A204.1 (cell line): ENCODE measurements around the gene TCIRG1.
"Not testable (repeated sequence)": the region's sequence is repeated elsewhere in the genome, so short reads cannot be mapped to it uniquely, and the experiment has no call there.

ENCODE experiments used
- FAIRE-seq: peaks from 2 replicates; lab custom pipeline; 2012; peaks lifted over from hg19 to GRCh38; lab: Jason Lieb, UNC

Gene TCIRG1, protein sequence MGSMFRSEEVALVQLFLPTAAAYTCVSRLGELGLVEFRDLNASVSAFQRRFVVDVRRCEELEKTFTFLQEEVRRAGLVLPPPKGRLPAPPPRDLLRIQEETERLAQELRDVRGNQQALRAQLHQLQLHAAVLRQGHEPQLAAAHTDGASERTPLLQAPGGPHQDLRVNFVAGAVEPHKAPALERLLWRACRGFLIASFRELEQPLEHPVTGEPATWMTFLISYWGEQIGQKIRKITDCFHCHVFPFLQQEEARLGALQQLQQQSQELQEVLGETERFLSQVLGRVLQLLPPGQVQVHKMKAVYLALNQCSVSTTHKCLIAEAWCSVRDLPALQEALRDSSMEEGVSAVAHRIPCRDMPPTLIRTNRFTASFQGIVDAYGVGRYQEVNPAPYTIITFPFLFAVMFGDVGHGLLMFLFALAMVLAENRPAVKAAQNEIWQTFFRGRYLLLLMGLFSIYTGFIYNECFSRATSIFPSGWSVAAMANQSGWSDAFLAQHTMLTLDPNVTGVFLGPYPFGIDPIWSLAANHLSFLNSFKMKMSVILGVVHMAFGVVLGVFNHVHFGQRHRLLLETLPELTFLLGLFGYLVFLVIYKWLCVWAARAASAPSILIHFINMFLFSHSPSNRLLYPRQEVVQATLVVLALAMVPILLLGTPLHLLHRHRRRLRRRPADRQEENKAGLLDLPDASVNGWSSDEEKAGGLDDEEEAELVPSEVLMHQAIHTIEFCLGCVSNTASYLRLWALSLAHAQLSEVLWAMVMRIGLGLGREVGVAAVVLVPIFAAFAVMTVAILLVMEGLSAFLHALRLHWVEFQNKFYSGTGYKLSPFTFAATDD

DNA sequence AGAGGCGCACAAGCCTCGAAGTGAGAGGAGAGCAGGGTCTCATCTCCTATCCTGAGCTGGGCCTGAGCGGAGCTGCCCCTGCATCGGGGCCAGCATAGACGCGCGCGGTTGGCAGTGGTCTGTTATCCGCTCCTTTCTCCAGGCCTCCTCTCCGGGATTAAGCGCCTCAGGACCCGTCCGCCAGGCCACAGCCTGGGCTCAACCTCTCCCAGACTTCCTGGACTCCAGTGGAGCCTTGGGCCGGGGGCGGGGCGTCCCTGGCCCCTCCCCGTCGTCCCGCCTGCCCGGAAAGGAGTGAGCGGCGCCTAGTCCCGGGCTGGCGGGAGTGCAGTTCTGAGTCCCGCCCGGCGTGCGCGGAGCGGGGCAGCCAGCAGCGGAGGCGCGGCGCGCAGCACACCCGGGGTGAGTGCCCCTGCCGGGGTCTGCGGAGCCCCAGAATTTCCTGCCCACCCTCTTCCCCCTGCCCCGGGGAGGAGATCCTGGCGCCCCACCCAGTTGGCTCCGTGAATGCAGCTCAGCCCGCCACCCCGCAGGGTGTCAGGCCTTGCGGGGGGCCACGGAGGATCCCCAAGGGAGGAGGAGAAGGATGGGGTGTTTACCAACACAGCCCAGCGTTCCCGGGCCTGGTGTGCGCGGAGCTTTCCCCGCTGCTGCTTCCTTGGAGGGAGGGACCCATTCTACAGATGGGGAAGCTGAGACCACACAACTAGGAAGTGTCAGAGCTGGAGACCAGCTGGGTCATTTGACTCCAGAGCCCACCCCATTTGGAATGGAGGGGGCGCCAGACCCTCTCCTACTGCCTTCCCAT lies at the start of gene TCIRG1:
TCIRG1 (plus strand) TSS at position 308 of the 808 bp plus-strand sequence. CDS start 2,247 bp downstream, outside the sequence.
- no peak for FAIRE-seq

DNA sequence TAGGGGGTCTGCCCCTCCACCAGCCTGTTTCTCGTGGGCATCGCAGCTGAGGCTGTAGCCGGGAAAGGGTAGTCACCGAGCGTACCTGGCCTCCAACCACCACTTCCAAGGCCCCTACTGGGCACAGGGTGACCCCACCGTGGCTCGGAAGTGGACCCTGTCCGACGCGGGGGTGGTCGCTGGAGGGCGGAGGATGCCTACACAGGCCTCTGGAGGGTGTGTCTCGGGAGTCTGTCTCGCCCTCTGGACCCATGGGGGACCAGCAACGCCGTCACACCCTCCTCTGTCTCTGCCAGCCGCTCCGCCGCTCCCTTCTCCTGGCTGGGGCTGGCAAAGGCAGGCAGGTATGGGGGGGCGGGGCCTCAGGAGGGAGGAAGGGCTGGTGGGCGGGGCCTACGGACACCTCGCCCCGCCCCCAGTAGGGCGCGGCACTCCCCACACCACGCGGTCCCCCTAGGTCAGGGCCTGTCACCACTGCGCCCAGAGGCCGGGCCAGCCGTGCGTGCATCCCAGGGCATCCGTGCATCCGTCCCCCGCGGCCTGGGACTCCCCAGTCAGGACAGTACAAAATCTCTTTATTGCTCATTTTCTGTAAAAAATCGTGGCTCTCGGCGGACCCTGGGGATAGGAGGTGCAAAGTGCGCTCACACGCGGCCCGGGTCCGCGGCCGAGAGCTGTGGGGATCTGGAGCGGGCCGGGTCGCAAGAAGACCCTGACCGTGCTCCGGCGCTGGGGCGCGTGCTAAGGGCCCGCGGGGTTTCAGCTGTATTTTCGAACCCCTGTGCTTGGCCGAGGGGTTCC lies 48.1 kb upstream of the TCIRG1 start:
- not testable (repeated sequence) for FAIRE-seq

DNA sequence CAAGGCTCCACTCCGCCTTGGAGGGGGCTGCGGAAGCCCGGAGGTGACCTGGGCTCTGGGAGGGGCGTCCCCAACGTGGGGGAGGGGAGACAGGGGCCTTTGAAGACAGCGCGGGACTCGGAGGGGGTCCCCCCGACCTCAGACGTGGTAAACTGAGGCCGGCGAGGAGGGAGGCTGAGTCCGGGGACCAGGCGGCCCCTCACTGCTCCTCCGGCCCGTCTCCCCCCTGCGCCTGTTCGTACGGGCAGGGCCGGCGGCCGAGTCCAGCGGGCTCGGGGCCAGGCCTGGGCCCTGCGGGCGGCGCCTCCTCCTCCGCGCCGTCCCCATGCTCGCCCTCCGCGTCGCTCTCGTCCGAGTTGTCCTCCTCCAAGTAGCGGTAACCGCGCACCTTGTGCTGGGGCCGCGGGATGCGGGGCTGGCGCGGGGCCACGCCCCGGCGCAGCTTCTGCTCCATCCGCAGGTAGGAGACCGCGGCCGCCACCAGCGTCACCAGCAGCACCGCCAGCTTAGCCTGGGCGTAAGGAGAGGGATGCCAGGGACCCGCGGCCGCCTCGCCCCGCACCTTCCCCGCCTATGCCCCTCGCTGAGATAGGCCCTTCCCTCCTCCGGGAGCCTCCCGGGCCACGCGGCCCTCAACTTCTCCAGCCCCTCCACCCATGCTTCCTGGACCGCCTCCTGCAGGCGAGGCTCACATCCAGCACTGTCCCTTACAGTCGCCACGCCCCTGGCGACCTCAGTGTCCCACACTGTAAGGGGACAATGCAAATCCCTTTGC lies 47.3 kb upstream of the TCIRG1 start:
- FAIRE-seq, result not testable (repeated sequence)

DNA sequence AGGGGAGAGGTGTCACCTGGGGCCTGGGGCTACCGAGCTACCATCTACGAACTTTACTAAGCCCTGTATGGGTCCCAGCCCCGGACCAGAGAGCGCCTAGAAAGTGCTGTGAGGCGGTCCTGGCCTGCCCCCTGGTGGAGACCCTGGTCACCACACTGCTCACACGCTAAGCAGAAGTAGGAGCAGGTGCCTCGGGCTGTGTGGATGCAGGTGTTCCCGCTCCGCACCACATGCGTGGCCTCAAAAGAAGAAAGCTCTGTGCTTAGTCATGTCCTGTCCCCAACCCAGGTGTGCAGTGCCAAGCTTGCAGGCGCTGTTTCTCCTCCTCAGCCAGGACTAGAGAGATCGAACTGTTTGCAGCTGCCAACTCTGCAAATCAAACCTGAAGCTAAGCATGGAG lies 45.0 kb upstream of the TCIRG1 start:
- FAIRE-seq, result not testable (repeated sequence)

DNA sequence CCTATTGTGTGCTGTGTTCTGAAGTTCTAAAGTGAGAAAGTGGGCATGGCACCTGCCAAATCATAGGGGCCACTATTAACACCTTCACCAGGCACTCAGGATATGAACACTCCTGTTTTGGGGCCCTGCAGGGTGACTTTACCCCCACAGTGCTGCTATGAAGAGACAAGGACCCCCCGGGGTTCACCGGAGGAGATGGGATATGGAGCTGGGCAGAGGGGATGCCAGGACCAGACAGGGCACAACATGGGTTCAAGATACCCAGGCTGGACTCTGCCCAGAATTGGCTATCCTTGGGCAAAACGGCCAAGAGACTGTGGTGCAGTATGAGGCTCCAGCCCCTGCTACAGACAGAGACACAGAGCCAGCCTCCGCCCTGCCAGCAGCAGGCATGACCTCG lies 44.4 kb upstream of the TCIRG1 start:
- FAIRE-seq, result not testable (repeated sequence)

DNA sequence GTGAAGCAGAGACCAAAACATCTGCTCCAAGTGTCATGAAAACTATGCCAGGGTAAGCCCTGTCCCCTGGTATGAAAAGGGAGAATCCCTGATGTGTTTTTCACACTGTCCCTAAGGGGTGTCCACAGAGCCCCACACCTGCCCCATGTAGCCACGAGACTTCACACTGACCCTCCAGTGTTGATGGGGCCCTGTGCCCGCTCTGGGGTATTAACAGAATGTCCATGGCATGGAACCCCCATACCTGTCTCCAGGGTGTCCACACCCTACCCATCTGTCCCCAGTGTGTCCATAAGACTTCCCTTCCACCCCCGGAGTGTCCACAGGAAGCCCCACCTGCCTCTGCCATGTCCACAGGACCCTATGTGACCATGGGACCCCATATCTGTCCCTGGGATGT lies 43.7 kb upstream of the TCIRG1 start:
- not testable (repeated sequence) for FAIRE-seq

DNA sequence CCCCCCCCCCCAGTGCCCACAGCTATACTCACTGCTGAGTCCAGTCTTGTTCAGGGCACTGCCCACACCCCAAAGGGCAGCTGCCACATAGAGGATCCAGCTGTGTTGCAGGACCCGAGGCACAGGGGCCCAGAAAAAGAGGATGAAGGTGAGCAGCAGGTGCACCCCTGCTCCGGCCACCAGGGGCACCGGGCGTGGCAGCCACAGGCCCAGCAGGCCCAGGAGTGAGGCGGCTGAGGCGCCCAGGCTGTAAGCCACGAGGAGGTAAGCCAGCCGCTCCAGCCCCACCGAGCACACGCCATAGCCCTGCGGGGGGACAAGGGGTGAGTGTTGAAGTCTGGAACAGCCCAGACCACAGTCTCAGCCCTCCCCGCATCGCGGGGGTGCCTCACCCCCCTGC lies 43.2 kb upstream of the TCIRG1 start:
- not testable (repeated sequence) for FAIRE-seq

DNA sequence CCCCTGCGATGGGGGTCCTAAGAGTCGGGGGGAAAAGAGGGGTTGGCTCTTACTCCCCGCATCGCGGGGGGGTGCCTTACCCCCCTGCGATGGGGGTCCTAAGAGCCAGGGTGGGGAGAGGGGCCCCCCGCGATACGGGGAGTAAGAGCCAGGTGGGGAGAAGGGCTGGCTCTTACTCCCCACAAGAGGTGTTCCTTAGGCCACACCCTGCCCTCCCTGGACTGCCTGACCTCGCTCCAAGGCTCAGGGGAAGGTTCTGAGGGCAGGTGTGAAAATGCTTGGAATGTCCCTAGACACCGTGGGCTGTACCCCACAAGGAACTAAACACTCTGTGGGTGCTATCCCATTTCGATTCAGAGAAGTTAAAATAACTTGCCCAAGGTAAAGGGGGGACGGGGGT lies 42.8 kb upstream of the TCIRG1 start:
- FAIRE-seq, result no peak

DNA sequence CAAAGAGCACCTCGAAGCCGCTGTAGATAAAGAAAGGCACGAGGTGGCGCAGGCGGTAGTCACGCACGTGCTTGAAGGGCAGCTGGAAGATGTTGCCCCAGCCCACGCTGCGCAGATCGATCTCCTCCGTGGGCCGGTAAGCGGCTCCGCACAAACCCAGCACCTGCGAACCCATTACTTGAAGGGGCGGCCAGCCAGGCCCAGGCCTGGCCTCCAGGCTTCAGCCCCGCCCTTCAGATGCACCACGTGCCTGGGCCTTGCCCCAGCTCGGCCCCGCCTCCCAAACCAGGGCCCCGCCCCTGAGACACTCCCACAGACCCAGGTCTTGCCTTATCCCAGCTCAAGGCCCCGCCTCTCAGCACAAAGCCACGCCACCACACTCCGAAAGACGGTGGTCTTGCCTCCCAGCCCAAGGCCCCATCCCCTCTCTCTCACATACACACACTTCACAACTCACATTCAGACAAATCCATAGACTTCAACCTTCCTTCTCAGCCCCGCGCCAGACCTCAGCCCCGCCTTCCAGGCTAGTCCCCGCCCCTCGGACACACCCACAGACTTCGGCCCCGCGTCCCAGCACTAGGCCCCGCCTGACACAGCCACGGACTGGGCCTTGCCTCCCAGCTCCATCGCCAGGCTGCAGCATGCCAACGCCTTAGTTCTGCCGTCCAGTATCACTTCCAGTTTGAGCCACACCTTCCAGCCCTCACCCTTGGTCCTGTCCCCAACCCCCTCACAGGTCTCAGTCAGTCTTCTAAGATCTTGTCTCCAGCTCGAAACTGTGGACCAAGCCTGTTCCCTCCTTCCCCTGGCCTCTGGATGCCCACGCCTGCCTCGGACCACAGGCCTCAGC lies 42.0 kb upstream of the TCIRG1 start:
- FAIRE-seq, result no peak

DNA sequence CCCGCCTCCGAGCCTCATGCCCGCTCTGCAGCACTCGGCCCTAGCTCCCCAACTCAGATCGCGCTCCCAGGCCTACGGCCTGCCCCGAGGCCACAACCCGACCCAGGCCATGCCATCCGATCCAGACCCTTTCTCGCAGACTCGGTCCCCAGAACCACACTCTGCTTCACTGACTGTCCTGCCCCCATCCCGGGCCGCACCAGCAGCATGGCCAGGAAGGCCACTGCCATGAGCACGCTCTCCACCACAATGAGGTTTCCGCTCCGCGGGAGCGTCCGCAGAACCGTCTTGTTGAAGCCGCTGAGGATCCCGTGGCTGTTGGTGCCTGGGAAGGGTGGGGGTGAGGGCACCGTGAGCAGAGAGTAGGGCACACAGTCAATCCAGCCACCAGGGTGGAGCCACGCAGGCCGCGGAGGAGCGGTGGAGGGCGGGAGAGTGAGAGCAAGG lies 41.3 kb upstream of the TCIRG1 start:
- FAIRE-seq, result no peak

DNA sequence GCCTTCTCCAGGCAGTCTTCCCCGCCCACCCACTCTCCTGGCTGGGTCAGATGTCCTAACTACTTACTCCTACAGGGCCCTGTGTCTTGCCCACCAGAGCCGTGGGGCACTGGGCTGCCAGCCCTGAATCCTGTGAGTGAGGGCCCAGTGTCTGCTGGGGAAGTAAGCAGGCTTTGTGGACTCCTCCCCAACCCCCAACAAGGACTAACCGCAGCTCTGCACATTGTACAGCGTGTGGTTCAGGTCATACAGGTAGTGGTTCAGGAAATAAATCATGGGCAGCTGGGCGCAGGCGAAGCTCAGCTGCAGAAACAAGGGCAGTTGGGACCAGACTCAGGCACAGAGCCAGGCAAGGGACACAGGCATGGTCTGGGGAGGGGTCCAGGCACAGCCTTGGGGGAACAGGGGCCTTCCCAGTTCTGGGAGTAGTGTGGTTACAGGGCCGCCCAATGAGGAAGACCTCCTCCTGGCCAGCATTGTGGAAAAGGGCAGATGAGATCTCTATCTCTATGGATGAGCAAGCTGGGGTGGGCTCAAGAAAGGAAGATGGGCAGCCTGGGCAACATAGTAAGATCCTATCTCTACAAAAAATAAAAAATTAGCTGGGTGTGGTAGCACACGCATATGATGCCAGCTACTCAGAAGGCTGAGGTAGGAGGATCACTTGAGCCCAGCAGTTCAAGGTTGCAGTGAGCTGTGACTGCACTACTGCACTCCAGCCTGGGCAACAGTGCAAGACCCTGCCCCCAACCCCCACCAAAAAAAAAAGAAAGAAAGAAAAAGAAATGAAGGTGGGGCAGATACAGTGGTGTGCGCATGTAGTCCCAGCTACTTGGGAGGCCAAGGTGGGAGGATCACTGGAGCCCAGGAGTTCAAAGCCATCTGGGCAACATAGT lies 40.4 kb upstream of the TCIRG1 start:
- no peak for FAIRE-seq

DNA sequence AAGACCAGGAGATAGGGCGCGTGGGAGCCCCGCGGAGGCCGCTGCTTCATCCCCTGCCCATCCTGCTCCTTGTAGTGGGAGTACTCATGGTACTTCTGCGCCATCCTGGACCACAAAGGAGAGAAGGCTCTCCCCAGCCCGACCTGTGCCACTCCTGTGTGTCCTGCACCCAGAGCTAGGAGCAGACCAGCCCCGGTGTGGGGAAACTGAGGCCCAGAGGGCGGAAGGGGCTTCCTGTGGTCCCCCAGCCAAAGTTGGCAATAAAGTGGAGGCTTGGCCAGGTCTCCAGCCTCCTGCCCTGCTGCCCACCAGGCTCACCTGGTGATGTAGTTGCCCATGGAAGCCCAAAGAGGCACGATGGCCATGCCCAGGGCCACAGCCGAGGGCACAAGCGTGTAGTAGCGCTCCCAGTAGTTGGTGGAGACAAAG lies 39.6 kb upstream of the TCIRG1 start:
- FAIRE-seq, result no peak

DNA sequence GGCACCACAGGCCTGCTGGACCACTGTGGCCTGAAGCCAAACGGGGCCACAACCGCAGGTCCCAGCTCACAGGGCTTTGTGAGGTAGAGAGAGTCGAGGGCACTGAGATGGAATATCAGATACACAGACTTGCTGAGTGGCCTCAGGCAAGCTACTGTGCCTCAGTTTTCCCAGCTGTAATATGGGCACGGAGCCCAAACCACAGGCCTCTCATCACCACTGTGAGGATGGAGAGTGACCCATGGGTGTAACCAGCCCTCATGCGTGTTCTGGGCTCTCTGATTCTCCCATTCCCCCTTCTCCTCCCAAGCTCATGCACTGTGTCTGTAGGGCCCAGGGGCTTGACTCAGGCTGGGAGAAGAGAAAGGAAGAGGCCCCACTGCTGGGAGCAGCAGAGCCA lies 39.1 kb upstream of the TCIRG1 start:
- no peak for FAIRE-seq

DNA sequence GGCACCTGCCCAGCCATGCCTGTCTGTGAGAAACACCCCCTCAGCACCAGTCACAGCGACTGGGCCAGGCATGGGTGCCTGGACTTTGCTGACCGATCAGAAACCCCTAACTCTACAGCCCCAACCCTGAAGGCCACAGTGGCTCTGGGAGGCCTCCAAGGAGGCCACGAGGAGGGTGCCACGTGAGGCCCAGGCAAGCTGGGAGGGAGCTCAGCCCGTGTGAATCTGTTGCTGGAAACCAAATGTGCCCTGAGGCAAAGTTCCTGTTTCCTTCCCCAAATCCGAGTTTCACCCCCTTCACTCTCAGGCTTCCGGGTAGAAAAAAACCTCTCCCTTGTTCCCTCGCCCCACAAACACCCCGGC lies 36.3 kb upstream of the TCIRG1 start:
- no peak for FAIRE-seq

DNA sequence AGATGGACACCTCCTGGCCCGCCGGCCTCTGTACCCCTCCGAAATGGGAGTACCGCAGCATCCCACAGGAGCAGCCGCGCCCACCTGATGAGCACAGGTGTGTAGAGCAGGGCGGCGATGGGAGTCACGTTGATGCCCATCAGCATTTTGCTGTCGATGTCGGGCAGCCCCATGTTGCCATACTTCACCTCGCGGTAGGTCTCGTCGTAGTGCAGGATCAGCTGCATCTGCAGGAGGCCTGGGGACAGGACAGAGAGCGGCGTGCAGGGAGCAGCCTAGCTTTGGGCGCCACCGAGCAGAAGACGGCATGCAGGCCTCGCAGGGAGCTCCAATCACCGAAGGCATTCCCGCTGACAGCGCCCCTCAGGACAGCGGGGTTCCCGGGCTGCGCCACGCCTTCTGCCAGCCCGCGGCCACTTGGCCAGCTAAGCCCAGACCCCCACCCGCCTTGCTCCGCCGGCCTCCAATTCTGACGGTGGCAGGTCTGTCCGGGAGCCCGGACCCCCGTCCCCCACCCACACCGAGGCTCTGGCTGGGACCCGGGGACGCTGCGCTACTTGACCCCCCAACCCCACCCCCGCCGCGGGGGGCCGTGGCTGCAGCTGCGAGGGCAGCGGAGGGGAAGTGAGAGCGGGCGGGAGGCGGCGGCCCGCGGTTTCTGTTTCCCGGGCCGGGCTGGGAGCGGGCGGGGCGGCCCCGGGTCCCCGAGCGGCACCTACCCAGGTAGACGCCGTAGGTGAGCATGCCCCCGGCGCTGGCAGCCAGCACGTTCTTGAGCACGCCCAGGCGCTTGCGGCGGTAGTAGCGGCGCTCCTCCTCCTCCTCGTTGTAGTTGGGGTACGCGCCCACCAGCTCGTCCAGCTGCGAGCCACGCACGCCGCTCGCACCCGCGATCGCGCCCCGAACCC lies 35.6 kb upstream of the TCIRG1 start:
- no peak for FAIRE-seq

DNA sequence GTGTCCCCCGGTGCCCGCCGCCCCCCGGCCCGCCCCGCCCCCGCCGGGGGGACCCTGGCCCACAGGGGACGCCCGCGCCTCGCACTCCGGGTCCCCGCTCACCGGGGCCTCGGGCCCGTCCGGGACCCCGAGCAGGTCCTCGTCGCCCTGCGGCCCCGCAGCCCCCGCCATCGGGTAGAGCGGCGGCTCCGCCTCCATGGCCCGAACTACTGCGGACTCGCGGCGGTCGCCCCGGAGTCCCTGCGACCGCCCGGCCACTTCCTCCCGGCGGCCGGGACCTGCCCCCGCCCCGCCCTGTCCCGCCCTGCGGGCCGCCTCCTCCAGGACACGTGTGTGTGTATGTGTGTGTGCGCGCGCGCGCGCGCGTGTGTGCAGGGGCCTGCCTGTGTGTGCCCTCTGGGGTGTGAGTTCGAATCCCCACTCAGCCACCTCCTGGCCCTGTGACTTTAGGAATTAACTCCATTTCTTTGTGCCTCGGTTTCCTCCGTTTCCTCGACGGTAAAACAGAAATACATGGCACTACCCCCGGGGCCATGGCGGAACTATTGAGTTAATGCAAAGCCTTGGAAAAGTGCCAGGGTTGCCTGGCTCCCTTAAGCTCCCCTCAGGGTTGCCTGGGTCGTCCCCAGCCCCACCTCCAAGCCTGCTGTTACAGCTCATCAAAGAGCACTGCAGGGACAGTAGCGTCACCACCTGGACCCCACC lies 34.8 kb upstream of the TCIRG1 start, which contains the start of gene UNC93B1:
UNC93B1 (minus strand) TSS at position 252 of the 705 bp plus-strand sequence; CDS start at position 198, 54 bp downstream.
- FAIRE-seq, result no peak
